ENCODE measurements around the gene EP400. TPM values are rescaled to one million over a fixed set of nuclear protein-coding genes. Genes with fewer than 3 reads are reported as not detected.
A peak's percentile ranks its signal among the peaks of the same experiment; 100 is the strongest.

EP400 gene
- total and polyA plus RNA-seq, 8 donors: 33.5 to 49.9 (median 41.4) TPM

DNA sequence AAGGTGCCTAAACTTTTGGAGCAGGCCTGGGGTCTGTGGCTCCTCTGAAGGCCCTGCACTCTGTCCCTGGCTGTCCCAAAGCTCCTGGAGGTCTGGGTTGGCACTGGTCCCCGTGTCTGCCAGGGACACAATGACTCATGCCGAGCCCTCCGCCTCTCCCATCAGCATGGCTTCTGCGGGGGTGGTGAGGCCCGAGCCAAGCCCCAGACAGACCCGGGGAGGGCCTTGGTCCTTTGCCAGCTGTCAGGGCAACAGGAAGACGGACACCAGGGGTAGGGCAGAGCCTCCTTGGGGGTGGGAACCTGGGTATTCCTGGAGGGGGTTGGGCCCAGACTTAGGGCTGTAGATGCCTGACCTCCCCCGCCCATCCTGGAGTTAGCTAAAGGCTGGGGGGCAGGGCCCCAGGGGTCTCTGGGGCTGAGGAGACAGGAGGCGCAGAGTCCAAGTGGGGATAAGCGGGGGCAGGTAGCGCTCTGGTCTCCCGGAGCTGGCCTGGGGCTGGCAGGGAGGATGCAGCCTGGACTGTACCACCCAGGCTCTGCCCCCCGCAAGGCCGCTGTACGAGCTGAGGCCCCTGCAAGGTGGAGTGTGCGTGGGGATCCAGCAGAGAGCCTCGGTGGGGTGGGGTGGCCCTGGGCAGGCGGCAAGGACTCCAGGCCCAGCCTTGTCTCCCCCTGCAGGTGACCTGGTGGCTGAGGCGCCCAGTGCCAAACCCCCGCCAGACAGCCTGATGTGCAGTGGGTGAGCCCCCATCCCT is 37.0 kb upstream of the EP400 start:
- peak in 2 of 4 donors; percentile 63 to 68 for DNase-seq
- H3K9me3 ChIP-seq: no peaks in the 10 kb centered on the region
- TF ChIP-seq, protein P1, sequence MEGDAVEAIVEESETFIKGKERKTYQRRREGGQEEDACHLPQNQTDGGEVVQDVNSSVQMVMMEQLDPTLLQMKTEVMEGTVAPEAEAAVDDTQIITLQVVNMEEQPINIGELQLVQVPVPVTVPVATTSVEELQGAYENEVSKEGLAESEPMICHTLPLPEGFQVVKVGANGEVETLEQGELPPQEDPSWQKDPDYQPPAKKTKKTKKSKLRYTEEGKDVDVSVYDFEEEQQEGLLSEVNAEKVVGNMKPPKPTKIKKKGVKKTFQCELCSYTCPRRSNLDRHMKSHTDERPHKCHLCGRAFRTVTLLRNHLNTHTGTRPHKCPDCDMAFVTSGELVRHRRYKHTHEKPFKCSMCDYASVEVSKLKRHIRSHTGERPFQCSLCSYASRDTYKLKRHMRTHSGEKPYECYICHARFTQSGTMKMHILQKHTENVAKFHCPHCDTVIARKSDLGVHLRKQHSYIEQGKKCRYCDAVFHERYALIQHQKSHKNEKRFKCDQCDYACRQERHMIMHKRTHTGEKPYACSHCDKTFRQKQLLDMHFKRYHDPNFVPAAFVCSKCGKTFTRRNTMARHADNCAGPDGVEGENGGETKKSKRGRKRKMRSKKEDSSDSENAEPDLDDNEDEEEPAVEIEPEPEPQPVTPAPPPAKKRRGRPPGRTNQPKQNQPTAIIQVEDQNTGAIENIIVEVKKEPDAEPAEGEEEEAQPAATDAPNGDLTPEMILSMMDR (IDR thresholded peaks at IDR 0.05): no peak
- no peak overlapping the region for H3K27ac ChIP-seq
- no peak overlapping the region for H3K4me3 ChIP-seq
- ATAC-seq: peak; percentile 39
- intact Hi-C loops (cut with DNase I): no loop called here
- H3K36me3 ChIP-seq: peaks cover 0 to 97% of the 10 kb centered on the region in 2 donors
- peaks cover 0 to 8% of the 10 kb centered on the region in 2 donors for H3K4me1 ChIP-seq
- no peaks in the 10 kb centered on the region for H3K27me3 ChIP-seq

DNA sequence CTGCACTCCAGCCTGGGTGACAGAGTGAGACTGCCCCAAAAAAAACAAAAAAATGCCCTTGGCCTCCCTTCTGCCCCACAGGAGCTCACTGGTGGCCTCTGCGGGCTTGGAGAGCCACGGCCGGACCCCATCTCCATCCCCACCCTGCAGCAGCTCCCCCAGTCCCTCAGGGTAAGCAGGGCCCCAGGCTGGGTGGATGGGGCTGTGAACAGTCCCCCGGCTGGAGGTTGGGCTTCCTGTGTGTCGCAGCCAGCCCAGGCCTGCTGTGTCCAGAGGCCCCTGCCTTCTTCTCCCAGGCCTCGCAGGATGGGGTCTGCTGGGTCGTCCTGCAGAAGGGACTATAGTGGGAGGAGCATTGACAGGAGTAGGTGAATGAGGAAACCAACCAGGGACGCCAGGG is 36.1 kb upstream of the EP400 start:
- DNase-seq (peak in 1 of 4 donors; percentile 55), ATAC-seq (no peak)
- TF ChIP-seq, protein P1 (IDR thresholded peaks at IDR 0.05): no peak
- no peak overlapping the region for H3K4me3 ChIP-seq
- peaks cover 0 to 94% of the 10 kb centered on the region in 2 donors for H3K36me3 ChIP-seq
- no peaks in the 10 kb centered on the region for H3K9me3 ChIP-seq
- no peak overlapping the region for H3K27ac ChIP-seq
- H3K27me3 ChIP-seq: no peaks in the 10 kb centered on the region
- H3K4me1 ChIP-seq: peaks cover 0 to 8% of the 10 kb centered on the region in 2 donors
- intact Hi-C loops (cut with DNase I): no loop called here

DNA sequence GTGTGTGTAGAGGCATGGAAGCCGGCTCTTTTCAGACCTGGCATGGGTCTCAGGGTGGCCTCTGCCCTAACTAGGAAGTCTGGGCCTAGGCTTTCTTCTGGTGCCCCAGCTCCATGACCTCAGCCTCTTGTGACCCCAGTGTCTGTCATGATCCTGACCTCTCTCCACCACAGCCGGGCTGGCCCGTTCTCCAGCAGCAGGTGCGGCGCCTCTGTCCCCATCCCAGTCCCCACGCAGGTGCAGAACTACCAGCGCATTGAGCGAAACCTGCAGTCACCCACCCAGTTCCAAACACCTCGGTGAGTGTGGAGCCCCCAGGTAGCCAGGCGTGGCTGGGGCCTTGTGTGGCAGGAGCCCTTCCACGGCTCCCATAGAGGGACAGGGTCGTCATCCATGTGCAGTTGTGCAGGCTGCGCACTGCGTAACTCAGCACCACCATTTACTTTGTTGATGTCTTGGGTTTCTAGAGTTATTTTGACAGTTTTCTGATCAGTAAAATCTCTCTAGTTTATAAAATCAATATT is 35.5 kb upstream of the EP400 start:
- Histone ChIP-seq H3K4me1 (peaks cover 0 to 8% of the 10 kb centered on the region in 2 donors), H3K27me3 (no peaks in the 10 kb centered on the region), H3K9me3 (no peaks in the 10 kb centered on the region), H3K36me3 (peaks cover 0 to 92% of the 10 kb centered on the region in 2 donors), H3K27ac (no peak overlapping the region), H3K4me3 (no peak overlapping the region)
- ATAC-seq: no peak
- DNase-seq: no peak
- intact Hi-C loops (cut with DNase I): no loop called here
- TF ChIP-seq, protein P1 (IDR thresholded peaks at IDR 0.05): no peak

DNA sequence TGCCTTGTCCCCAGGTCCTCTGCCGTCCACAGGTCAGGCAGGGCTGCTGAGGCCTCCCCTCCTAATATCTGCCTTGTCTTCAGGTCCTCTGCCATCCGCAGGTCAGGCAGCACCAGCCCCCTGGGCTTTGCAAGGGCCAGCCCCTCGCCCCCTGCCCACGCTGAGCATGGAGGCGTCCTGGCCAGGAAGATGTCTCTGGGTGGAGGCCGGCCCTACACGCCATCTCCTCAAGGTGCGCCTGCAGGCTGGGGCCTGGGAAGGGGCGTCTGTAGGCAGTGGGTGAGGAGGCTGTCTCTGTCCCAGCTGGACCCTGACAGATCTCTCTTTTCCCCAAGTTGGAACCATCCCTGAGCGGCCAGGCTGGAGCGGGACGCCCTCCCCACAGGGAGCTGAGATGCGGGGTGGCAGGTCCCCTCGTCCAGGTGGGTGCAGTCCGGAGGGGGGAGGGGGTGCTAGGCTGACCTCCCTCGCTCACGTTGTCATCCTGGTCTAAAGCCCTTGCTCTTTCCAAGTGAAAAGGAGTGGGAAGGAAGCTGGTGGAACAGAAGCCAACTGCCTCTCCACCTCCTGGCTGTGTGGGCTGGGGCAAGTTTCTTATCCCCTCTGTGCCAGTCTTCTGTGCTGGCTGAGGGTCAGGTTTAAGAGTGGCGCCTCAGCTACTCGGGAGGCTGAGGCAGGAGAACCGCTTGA is 34.6 kb upstream of the EP400 start:
- ATAC-seq (no peak), DNase-seq (no peak)
- H3K36me3 ChIP-seq: peaks cover 0 to 92% of the 10 kb centered on the region in 2 donors
- H3K4me1 ChIP-seq: peaks cover 0 to 8% of the 10 kb centered on the region in 2 donors
- no peak overlapping the region for H3K27ac ChIP-seq
- TF ChIP-seq, protein P1 (IDR thresholded peaks at IDR 0.05): no peak
- no peak overlapping the region for H3K4me3 ChIP-seq
- no peaks in the 10 kb centered on the region for H3K9me3 ChIP-seq
- no peaks in the 10 kb centered on the region for H3K27me3 ChIP-seq
- intact Hi-C loops (cut with DNase I): no loop called here

DNA sequence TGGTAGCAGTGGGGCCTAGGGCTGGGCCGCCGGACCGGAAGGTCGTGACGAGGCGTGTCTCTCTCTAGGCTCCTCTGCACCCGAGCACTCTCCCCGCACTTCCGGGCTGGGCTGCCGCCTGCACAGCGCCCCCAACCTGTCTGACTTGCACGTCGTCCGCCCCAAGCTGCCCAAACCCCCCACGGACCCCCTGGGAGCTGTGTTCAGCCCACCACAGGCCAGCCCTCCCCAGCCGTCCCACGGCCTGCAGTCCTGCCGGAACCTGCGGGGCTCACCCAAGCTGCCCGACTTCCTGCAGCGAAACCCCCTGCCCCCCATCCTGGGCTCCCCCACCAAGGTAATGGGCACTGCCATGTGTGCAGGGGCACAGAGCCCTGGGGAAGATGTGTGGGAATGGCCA is 33.9 kb upstream of the EP400 start:
- peaks cover 0 to 8% of the 10 kb centered on the region in 2 donors for H3K4me1 ChIP-seq
- TF ChIP-seq, protein P1 (IDR thresholded peaks at IDR 0.05): no peak
- intact Hi-C loops (cut with DNase I): no loop called here
- H3K9me3 ChIP-seq: no peaks in the 10 kb centered on the region
- H3K27ac ChIP-seq: no peak overlapping the region
- H3K4me3 ChIP-seq: no peak overlapping the region
- H3K27me3 ChIP-seq: no peaks in the 10 kb centered on the region
- ATAC-seq (no peak), DNase-seq (peak in 1 of 4 donors; percentile 75)
- H3K36me3 ChIP-seq: peaks cover 0 to 92% of the 10 kb centered on the region in 2 donors
